Mesothelial cell of epicardium (in vitro differentiated cells): ENCODE data around the gene TRIM39. TPM values are rescaled to one million over a fixed set of nuclear protein-coding genes. Genes with fewer than 3 reads are reported as not detected.
"Not testable (repeated sequence)": the region's sequence is repeated elsewhere in the genome, so short reads cannot be mapped to it uniquely, and the experiment has no call there.

Experiments used
- DNase-seq, 2 experiments: peaks; one replicate each; pipeline ENCODE4 v3.0.0; 2021; ENCODE audit warnings: low spot score in 2 of 2; ENCODE audit not compliant: unreplicated experiment in 2 of 2
- H3K27ac Mint-ChIP-seq: 2 replicates; pipeline ENCODE4 v1.8.0; 2021; ENCODE audit warnings: mixed read lengths
- H3K27me3 Mint-ChIP-seq: 2 replicates; pipeline ENCODE4 v1.8.0; 2021; ENCODE audit warnings: low read depth, mixed read lengths
- H3K36me3 Mint-ChIP-seq: 2 replicates; pipeline ENCODE4 v1.8.0; 2021; ENCODE audit warnings: mixed read lengths
- H3K4me1 Mint-ChIP-seq: 2 replicates; pipeline ENCODE4 v1.8.0; 2021; ENCODE audit warnings: mixed read lengths
- H3K4me3 Mint-ChIP-seq: 2 replicates; pipeline ENCODE4 v1.8.0; 2021; ENCODE audit warnings: mild to moderate bottlenecking, moderate library complexity, mixed read lengths
- H3K9me3 Mint-ChIP-seq: 2 replicates; pipeline ENCODE4 v1.8.0; 2021; ENCODE audit warnings: mixed read lengths
- CTCF ChIP-seq: fragments of 200-600 bp; sonication (generic); IDR thresholded peaks from one replicate; pipeline ENCODE4 v1.5.0; 2021; ENCODE audit warnings: antibody characterized with exemption; ENCODE audit not compliant: unreplicated experiment
- total RNA-seq: library from RNA; stranded (reverse); gene quantifications from 3 replicates; pipeline ENCODE4 v1.2.1, GENCODE V29; 2021

TRIM39 gene
- 14.6 to 16.7 TPM (median 14.7 TPM) in 3 replicates for total RNA-seq

- Mint-ChIP-seq H3K4me1 (peaks cover 41% of the 10 kb centered on the region), H3K4me3 (peak within 1 kb of the TSS; percentile 90), H3K27me3 (no peaks in the 10 kb centered on the region), H3K27ac (peak within 1 kb of the TSS; percentile 99), H3K9me3 (no peaks in the 10 kb centered on the region), H3K36me3 (peaks cover 6% of the 10 kb centered on the region)
- peak; percentile 71 to 84 for DNase-seq
- TF ChIP-seq CTCF = no peak
Observed at GRCh38 chr6:30326526-30327231, at the start of gene TRIM39. Gene TRIM39 (plus strand): TSS chr6:30326927. CDS start chr6:30329318, 2,391 bp downstream.

GRCh38 chr6:30280988-30281387 is 45.7 kb upstream of the TRIM39 start:
- not testable (repeated sequence) for H3K27me3 Mint-ChIP-seq
- H3K9me3 Mint-ChIP-seq = peaks cover 73% of the 10 kb centered on the region
- H3K36me3 Mint-ChIP-seq = peaks cover 51% of the 10 kb centered on the region

GRCh38 chr6:30282522-30282921 is 44.2 kb upstream of the TRIM39 start:
- no peak for TF ChIP-seq CTCF
- no peak for DNase-seq
- no peaks in the 10 kb centered on the region for H3K4me1 Mint-ChIP-seq
- peaks cover 75% of the 10 kb centered on the region for H3K9me3 Mint-ChIP-seq
- H3K27ac Mint-ChIP-seq = no peak overlapping the region
- no peak overlapping the region for H3K4me3 Mint-ChIP-seq
- H3K27me3 Mint-ChIP-seq = no peaks in the 10 kb centered on the region
- peaks cover 62% of the 10 kb centered on the region for H3K36me3 Mint-ChIP-seq

More at GRCh38 chr6:30280988-30281387, 45.7 kb upstream of the TRIM39 start:
- H3K27ac Mint-ChIP-seq, DNase-seq, H3K4me3 Mint-ChIP-seq, H3K4me1 Mint-ChIP-seq: not testable (repeated sequence)

GRCh38 chr6:30283761-30284160 is 43.0 kb upstream of the TRIM39 start:
- peaks cover 82% of the 10 kb centered on the region for H3K9me3 Mint-ChIP-seq
- H3K27me3 Mint-ChIP-seq = no peaks in the 10 kb centered on the region
- no peak overlapping the region for H3K4me3 Mint-ChIP-seq
- no peaks in the 10 kb centered on the region for H3K4me1 Mint-ChIP-seq
- no peak for DNase-seq
- no peak for TF ChIP-seq CTCF
- no peak overlapping the region for H3K27ac Mint-ChIP-seq
- peaks cover 72% of the 10 kb centered on the region for H3K36me3 Mint-ChIP-seq

GRCh38 chr6:30287139-30287538 is 39.6 kb upstream of the TRIM39 start:
- no peaks in the 10 kb centered on the region for H3K27me3 Mint-ChIP-seq
- H3K9me3 Mint-ChIP-seq = peaks cover 73% of the 10 kb centered on the region
- H3K4me3 Mint-ChIP-seq = no peak overlapping the region
- no peak for DNase-seq
- H3K4me1 Mint-ChIP-seq = no peaks in the 10 kb centered on the region
- no peak overlapping the region for H3K27ac Mint-ChIP-seq
- TF ChIP-seq CTCF = no peak
- peaks cover 83% of the 10 kb centered on the region for H3K36me3 Mint-ChIP-seq

- H3K36me3 Mint-ChIP-seq = peaks cover 70% of the 10 kb centered on the region
Observed at GRCh38 chr6:30295837-30296236, 30.9 kb upstream of the TRIM39 start.

More at GRCh38 chr6:30295837-30296236, 30.9 kb upstream of the TRIM39 start:
- no peak for TF ChIP-seq CTCF
- H3K27me3 Mint-ChIP-seq = no peaks in the 10 kb centered on the region
- no peak for DNase-seq
- H3K27ac Mint-ChIP-seq = no peak overlapping the region
- peaks cover 28% of the 10 kb centered on the region for H3K9me3 Mint-ChIP-seq
- H3K4me1 Mint-ChIP-seq = no peaks in the 10 kb centered on the region
- H3K4me3 Mint-ChIP-seq = no peak overlapping the region
